Anterior cingulate cortex (tissue), 58 donors: ENCODE results near the gene PKDREJ.

Experiments
- DNase-seq, 58 donors: peaks; one replicate each; lab custom pipeline; 2025; lab: John Stamatoyannopoulos, UW

PKDREJ gene

DNA sequence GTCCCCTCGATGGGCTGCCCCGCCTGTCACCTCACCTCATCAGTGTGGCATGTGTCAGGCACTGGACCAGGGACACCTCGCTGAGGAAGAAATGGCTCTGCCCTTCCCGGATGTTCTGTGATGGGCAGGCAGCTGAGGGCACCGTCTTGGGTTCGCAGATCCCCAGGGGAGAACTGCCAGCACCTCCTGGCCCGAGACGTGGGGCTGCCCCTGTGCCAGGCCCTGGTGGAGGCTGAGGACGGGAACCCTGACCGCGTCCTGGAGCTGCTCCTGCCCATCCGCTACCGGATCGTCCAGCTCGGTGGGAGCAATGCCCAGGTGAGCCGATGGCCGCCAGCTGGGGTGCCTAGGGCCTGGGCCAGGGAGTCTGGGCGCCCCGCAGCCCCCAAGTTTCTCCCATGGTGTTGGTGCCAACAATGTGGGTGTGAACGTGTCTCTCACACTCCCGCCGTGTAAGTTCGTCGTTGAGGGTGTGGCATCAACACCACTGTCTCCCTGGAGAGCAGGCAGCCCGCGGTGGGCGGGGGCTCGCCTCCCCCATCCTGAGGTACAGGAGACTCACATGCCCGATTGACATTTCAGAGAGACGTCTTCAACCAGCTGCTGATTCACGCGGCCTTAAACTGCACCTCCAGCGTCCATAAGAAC, 26.2 kb upstream of the PKDREJ start:
- DNase-seq = no peak

DNA sequence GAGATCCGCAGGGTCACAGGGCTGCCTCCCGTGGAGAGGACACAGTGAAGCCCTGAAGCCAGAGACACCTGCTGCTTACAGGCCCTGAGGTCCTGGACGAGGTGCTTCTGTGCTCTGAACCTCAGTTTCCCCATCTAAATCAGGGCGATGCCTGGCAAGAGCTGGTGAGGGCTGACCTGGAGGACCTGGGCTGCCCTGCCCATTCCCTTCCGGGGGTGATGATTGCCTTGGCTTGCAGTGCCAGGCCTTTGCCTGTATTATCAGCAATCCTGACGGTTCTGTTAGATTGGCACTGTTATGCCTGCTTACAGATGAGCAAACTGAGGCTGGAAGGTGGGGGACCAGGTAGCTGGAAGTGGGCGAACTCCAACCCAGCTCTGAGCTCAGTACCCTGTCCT, 25.7 kb upstream of the PKDREJ start:
- no peak for DNase-seq

GRCh38 chr22:46287873-46288751, 25.0 kb upstream of the PKDREJ start:
- DNase-seq = no peak

GRCh38 chr22:46286941-46287872, 24.1 kb upstream of the PKDREJ start:
- no peak for DNase-seq

DNA sequence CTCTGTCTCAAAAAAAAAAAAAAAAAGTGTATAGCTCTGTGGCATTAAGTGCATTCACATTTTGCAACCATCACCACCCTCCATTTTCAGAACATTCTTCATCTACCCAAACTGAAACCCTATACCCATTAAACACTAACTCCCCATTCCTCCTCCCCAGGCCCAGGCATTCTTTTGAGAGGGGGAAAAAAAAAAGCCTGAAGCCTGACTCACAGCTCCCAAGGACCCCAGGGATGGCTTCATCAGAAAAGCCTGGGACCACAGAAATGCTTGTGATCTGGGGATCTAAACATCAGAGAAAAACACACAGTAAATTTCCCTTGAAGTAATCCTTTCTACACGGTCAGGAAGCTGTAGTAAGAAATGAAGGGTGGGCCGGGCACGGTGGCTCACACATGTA, 22.9 kb upstream of the PKDREJ start:
- no peak for DNase-seq

DNA sequence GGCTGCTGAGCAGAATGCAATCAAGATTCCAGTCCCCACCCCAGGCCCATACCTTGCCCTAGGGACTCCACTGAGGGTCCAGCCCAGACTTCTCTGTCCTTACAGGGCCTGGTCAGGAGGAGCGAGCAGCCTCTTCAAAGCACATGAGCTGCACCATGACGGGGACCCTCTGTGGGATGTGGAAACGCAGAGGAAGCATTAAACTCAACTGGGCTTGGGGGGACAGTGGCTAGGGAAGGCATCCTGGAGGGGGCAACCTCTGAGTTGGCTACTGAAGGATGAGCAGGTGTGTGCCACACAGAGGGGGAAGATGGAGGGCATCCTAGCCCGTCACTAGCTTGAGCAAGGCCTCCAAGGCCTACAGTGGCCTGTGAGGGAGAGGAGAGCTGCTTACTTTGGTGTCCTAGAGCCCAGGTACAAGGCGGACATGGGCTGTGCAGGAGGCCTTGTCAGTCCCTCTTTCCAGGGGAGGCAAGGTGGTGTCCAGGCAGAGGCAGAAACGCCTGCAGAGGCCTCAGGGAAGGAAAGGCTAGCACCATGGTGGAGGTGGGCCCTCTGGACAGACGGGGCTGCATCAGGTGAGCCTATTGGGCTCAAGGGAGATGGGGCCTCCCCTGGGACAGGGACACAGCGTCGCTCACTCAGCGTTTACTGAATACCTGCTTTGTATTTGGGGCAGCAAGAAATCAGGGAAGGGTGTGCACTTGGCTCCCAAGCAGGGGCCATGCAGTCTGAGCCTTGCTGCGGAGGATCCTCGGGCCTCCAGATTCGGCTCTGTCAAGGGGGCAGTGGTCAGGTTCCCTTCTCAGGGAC, 18.9 kb upstream of the PKDREJ start:
- DNase-seq = no peak

DNA sequence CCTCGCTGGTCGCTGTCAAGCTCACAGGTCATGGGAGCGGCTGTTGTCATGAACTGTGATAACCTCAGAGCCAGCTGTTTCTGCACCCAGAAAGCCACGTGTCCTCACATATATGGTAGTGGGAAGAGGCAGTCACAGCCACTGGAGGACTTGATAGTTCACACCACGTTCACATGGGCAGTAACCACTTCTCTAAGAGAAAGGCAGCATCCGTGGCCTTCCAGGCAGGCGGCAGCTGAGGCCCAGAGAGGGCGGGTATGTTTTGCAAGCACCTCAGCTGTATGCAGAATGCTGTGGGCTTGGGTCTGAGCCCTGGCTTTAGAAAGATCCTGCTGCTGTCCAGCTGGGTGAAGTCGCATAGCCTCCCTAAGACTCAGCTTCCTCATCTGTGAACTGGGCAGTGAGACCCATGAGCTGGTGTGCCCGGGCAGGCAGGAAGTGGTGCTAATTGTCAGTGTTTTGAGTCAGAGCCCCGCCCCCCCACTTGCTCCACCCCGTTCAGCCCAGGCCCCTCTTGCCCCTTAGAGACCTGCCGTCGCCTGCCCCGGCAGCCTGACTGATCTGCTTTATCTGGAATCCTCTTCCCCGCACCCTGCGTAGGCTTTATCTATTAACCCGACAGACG, 18.0 kb upstream of the PKDREJ start:
- peak in 37 of 58 donors; percentile 4 to 73 (median 34) for DNase-seq

DNA sequence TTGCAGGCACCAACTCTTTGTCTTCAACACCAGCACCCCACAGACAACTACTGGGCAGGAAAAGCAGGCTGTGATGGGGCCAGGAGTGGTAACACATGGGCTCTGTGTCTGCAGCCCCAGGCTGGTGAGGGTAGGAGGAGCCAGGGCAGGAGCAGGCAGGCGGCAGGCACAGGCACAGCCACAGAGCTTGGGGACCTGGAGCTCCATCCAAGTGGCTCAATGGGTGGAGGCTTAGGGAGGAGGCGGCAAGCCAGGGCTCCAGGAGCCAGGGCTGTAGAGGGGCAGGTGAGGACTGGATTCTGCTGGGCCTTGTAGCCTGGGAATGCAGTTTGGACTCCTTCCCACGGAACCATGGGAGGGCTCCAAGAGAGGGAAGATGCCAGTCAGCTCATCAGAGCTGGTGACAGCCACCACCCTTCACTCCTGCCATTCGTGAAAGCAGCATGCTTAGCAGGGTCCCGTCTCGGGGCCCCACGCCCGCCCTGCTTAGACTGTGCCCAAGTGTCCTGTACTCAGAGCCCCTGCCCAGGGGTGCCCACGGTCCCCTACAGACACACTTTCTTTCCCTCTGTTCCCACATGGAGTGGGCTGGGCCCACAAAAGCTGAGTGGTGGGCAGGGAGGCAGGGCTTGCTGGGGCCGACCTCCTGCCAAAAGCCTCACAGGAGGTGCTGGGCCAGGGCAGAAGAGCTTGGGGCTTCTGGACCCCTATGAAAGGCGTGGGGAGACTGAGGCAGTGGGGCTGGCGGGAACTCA, 17.1 kb upstream of the PKDREJ start:
- DNase-seq = no peak

- DNase-seq = no peak
Measured at GRCh38 chr22:46278656-46279645, 15.8 kb upstream of the PKDREJ start.

DNA sequence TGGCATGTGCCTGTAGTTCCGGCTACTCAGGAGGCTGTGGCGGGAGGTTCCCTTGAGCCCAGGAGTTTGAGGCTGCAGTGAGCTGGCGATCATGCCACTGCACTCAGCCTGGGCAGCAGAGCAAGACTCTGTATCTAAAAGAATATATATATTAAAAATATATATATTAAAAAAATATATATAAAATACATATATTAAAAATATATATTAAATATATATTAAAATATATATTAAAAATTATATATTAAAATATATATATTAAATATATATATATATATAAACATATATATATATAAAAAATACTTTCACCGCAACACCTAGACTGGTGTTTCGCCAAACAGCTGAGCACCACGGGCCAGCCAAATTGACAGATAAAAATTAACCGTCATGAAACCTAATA, 13.4 kb upstream of the PKDREJ start:
- no peak for DNase-seq

DNA sequence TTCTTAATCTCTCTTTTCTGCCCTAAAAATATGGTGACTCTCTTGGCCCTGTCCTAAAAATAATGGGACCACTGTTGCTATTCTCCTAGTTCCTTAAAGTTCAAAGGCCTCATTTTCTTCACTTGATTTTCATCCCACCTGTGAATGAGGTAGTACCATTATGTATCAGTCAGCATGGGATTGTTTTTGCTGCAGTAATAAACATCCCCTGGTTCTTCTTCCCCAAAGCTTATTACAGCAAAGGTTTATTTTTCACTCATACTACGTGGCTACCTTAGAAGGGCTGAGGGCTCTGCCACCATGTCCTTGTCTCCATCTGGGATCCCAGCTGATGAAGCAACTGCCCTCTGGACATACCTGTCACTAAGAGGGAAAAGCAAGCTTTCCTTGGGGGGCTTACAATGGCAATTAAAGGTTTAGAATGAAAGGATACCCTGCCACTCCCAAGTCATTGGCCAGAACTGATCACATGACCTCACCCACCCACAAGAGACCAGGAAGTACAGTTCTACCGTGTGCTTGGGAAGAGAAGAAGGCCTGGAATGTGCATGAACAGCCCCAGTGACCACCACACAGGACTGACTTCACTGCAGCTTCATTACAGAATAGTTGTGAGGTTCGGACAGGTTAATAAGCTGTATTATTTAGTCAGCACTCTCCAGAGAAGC, 12.4 kb upstream of the PKDREJ start:
- DNase-seq = no peak

DNA sequence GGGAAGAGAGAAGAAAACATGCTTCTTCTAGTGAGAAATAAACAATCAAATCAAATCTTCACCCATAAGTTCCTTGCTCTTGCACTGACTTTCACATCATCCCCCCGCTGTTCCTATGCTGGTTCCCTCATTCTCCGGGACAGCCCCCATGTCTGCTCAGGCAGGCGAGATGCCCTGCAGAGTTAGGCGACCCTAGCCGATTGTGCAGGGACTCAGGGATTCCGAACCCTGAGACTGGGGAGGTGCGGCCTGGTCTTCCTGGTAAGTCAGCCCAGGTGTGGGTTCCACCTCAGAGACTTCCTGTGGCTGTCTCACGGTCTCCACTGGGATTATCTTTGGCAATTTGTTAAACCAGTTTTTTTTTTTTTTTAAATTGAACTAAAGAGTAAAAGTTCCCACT, 11.2 kb upstream of the PKDREJ start:
- no peak for DNase-seq

GRCh38 chr22:46273432-46274148, 10.4 kb upstream of the PKDREJ start:
- no peak for DNase-seq

- no peak for DNase-seq
Measured at GRCh38 chr22:46272762-46273431, 9.8 kb upstream of the PKDREJ start.

GRCh38 chr22:46272196-46272595, 9.1 kb upstream of the PKDREJ start:
- DNase-seq = no peak

DNA sequence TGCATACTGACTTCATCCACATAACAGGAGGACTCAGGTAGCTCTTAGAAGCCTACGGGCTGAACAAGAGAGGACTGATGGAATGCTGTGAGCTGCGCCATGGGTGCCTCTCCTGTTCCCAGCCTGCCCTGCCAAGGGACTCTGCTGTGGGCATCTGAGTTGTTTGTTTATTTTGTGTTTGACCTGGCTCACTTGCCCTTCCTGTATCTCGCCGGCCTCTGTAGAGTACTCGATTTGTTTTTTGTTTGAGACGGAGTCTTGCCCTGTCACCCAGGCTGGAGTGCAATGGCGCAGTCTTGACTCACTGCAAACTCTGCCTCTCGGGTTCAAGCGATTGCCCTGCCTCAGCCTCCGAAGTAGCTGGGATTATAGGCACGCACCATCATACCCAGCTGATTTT, 6.4 kb upstream of the PKDREJ start:
- DNase-seq = no peak
